Stimulated activated CD8-positive, alpha-beta memory T cell treated with anti-CD3 and anti-CD28 coated beads, Interleukin-4, amount 100 ng/mL, for 4 hours (primary cell): ENCODE measurements around the gene MCM8.
"Not testable (repeated sequence)": the region's sequence is repeated elsewhere in the genome, so short reads cannot be mapped to it uniquely, and the experiment has no call there.

ENCODE experiments used
- DNase-seq, 2 donors: peaks; one replicate each; pipeline ENCODE4 v3.0.0-alpha.2; 2020; ENCODE audit warnings: low read depth in 2 of 2, low spot score in 1 of 2

The MCM8 gene

DNA sequence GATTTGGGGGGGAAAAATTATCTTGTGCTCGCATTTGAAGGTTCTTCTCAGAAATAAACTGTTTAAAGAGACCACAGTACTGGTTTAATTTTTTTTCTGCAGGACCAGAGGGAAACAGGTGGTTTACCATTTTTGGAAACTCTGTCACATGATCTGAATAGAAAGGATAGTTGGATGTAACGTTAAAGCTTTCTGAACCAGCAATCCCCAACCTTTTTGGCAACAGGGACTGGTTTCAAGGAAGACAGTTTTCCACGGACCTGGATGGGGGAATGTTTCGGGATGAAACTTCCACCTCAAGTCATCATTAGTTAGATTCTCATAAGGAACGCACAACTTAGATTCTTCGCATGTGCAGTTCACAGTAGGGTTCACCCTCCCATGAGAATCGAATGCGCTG lies 50.4 kb downstream of the MCM8 start:
- DNase-seq: no peak

DNA sequence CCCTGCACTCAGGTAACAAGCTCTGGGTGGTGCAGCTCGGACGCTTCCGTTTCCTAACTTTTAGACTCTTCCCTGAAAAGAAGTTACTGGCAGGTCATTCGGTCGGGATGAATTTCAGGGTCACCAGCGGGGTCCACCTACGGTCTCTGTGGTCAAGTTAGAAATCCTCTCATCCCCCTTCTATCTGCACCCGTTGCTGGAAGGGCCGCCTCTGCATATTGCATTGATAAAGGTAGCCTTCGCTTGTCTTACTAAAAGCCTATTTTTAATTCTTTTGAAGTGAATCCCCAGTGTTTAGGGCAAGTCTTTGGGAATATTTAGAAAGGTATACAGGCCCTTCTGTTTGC lies 56.1 kb downstream of the MCM8 start:
- no peak for DNase-seq

DNA sequence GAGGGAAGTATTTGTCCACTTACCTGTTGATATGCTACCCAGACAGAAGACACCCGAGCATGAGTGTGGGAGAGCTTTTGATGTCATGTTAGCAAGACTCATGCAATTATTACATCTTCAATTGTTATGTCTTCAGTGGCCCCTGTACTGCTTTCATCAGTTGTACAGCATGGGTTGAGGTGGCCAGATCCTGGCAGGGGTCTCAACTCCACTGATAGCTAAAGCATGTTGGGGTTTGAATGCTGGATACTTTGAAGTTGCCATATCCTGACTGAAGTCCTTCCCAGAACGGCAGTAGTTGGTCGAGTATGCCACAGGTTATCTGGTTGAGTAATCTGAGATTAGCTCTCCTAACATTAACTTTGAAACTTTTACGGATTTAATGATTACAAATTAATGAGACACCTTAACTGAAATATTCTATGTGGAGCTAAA lies 56.7 kb downstream of the MCM8 start:
- DNase-seq: no peak

DNA sequence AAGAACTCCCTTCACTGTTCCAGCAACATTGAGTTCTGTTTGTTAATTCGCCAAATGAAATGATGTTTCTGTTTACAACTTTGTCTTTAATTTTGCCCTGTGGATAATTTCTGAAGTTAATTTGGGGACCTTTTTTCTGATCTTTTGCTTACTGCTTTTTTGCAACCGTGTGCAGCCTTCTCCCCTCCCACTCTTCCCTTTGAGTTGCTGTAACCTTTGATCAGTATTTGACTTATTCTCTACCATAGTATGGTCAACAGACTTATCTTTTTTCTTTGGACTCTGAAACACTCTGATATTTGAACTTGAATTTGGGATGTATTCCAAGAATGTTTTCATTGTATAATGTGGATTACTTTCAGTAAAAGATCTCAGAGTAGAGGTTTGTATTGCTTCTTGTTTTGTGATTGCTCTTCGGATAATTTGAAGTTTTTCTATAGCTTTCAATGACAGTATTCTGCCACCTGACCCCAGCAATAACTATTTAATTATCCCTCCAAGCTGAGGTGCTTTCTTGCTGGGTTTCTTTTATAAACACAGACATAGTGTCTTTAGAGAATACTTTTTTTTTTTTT lies 57.2 kb downstream of the MCM8 start:
- no peak for DNase-seq

DNA sequence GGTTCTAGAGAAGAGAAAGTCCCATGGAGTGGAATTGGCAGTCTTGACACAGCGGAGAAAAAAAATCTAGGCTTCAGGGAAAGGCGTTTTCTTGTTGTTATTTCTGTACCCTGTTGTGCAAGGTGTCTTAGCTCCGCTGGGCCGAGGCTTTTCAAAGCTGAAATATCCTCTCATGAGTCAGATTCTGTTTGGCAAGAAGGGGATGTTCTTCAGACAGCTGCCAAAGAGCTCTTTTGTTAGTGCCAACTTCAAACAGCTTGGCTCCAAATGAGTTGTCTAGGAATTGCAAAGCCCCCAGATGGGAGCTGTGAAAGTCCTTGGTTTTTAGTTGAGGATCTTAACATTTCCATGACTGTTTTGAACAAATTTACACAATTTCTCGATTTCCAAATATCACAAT lies 57.8 kb downstream of the MCM8 start:
- no peak for DNase-seq

DNA sequence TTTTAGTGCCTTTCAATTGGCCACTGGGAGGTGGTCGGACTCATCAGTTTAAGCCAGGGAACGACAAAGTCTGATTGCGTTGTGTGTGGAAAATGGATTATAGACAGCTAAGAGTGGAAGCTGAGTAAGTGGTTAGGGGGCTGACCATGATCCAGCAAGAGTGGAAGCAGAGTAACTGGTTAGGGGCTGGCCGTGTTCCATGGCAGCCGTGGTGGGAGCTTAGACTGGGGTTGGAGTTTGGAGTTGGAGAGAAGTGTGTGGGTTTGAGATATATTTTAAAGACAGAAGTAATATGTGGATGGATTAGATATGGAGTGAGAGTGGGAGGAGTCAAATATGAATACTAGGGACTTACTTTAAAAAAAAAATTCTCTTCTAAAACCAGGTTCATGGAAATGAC lies 61.7 kb downstream of the MCM8 start:
- no peak for DNase-seq

DNA sequence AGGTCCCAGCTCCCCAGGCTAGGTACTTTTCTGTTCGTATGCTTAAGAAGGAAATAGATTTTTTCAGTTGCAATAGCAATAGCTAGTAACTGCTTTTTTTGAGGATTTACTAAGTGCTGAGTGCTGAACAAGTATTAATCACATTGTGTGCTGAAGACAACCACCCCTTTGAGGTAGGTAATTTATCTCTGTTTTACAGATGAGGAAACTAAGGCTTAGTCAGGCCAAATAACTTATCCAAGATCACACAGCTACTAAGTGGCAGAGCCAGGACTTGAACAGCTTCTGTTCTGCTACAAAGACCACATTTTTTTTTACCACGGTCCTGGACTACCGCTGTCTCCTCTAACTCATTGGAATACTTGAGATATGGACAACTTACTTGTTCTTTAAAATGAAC lies 63.6 kb downstream of the MCM8 start:
- DNase-seq: no peak

DNA sequence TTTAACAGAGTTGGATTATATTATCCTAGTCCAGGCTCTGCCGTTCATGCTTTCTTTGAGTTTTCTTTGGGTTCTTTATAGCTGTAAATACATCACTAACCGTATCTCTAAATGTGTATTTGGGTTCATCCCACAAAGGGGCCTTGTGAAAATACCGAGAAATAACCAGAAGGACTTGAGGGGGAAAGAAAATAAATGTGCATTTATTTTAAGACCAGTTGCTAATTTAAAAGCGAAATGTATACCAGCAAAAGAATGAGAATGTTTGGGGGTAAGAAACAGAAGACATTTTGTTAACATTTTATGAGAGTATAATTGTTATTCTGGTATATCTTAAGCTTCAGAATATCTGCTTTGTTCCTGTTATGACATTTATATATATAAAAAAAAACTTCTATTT lies 64.5 kb downstream of the MCM8 start:
- no peak for DNase-seq

DNA sequence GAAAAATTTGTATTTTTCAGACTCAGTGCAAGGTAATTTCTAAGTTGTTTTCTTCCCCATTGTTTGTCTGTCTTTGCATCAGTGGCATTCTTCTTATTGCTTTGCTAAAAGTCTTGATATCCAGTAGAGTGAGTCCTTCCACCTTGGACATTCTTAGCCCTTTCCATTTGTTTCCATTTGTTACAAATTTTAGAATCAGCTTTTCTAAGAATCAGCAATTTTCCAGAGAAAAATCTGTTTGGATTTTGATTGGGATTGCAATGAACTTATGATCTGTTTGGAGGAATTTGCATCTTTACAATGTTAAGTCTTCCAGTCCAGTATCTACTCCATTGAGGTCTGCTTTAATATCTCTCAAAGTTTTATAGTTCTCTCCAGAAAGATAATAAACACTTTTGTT lies 67.0 kb downstream of the MCM8 start:
- no peak for DNase-seq

DNA sequence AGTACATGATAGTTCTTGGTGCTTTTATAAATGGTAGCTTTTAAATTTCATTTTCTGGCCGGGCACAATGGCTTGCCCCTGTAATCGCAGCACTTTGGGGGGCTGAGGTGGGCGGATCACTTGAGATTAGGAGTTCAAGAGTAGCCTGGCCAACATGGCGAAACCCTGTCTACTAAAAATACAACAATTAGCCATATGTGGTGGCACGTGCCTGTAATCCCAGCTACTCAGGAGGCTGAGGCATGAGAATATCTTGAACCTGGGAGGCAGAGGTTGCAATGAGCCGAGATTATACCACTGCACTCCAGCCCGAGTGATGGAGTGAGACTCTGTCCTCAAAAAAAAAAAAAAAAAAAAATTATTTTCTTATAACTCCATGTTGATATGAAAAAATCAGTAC lies 67.4 kb downstream of the MCM8 start:
- no peak for DNase-seq

DNA sequence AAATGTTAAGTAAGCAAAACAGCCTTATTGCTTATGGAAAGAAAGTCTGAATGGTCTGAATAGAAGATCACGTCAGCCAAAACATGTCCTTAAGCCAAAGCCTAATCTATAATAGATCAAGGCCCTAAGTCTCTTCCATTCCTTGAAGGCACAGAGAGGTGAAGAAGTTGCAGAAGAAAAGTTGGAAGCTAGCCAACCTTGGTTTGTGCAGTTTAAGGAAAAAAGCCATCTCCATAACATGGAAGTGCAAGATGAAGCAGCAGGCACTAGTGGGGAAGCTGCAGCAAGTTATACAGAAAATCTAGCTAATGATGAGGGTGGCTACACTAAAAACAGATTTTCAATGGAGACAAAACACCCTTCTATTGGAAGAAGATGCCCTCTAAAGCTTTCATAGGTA lies 74.3 kb downstream of the MCM8 start:
- no peak for DNase-seq

DNA sequence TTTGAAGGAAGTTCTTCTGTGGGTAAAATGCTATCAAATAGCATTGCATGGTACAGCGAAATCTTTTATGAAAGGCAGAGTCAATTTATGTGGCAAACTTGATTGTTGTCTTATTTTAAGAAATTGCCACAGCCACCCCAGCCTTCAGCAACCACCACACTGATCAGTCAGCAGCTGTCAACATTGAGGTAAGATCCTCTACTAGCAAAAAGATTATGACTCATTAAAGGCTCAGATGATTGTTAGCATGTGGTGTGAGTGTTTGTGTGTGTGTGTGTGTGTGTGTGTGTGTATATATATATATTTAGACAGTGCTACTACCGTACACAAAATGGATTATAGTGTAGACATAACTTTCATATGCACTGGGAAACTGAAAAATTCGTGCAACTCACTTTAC lies 75.6 kb downstream of the MCM8 start:
- no peak for DNase-seq

DNA sequence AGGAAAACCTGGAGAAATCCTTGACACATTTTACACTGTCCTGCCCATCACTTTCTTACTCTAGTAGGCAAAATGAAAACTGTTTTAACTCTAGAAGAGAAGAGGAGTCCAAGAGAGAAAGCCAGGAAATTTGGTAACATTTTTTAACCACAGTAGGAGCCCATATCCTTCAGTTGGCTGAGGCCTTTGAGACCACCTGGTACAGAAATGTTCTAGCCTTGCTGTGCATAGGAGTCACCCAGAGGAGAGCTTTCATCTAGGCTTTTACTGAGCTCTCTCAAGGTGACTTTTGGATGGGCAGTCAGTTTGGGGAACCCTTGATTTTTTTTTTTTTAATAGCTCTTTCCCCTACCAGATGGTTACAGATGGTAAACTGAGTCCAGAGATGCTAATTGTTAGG lies 78.4 kb downstream of the MCM8 start:
- DNase-seq: no peak

DNA sequence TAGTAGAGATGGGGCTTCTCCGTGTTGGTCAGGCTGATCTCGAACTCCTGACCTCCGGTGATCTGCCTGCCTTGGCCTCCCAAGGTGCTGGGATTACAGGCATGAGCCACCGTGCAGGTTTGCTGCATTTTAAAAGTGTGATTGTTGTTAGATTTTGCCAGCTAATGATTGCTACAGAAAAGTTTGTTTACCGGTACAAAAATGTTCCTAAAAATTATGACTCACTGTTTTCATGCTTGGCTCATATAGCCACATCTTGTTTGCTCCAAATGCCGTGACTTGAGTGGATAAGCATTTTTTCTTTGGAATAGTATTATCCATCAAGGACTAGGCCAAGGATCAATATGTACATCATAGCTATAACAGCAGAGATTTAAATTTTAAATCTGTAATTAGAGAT lies 79.1 kb downstream of the MCM8 start:
- no peak for DNase-seq

DNA sequence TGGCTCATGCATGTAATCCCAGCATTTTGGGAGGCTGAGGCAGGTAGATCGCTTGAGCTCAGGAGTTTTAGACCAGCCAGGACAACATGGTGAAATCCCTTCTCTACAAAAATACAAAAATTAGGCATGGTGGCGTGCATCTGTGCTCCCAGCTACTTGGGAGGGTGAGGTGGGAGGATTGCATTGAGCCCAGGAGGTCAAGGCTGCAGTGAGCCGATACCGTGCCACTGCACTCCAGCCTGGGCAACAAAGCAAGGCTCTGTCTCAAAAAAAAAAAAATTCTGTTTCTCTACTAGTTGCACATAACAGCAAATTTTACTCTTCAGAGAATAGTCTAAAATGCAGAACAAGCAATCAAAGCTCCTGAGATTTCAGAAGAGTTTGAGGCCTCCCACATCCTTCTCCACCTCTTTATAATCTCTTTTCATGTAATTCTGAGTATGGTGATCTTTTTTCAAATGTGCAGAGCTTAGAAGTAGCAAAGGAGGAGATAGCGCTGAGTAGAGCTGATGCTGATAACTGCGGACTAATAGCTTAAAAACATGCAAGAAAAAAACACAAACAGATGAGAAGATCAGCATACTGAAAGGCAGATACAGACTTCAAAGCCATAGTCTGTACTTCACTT lies 80.1 kb downstream of the MCM8 start:
- DNase-seq: no peak

DNA sequence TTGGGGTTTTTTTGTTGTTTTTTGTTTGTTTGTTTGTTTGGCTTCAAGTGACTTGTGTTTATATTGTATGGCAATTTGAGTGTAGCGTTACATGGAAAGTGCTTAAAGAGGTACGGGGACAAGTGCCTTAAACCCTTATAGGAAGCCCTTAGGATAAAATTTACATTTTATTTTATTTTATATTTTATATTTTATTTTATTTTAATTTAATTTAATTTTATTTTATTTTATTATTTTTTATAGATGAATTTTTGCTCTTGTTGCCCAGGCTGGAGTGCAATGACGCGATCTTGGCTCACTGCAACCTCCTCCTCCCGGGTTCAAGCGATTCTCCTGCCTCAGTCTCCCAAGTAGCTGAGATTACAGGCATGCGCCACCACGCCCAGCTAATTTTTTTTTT lies 82.5 kb downstream of the MCM8 start:
- not testable (repeated sequence) for DNase-seq

DNA sequence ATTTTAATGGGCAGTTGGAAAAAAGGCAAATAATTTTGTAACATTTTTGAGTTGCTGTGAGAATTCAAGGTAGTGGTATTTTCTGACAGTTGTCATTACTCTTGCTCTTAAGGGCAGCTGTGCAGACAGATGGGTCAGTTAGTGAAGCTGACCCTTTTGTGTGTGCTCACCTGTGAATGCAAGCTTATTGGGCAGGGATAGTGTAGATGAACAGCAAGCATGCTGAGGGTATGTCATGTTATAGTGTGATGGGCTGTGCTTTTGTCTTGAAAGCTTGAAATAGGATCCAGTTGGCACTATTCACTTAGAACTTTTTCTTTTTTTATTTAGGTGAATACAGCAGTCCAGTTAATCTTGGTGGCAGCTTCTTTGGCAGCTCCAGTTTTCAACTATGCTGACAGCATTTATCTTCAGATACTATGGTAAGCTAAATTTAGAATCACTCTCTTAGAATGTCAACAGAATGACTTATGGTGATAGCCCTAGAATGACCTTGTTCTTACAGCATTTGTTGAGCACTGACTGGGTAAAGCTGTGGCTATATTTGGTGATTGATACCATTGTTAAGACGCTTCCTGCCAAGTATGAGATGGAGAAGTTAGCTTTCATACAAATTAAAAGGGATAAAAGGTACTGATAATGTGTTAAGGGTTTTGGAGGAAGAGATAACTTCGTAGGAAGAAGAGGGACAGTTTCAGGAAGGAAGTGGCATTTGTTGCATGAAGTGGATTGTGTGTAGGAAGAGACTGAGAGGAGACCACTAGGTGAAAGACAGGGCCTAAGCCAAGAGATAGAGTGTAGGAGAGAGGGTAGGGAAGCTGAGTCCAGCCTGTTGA lies 83.9 kb downstream of the MCM8 start:
- DNase-seq: no peak

DNA sequence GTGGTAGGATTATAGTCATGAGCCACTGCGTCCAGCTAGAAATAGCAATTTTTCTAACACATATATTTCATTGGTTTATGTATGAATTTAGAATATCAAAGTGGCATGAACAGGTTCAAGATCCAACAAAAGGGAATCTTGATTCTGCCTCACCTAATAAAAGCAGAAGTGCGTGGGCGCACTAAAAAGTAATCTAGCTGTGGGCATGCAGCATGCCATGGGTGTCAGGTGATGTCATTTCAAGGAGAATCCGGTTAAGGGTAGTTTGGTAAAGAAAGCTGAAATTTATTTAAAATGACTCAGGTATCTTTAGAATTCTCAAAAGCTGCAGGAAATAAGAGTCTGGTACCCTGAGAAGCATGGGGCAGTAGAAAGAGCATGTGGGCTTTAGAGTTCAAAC lies 85.8 kb downstream of the MCM8 start:
- no peak for DNase-seq

DNA sequence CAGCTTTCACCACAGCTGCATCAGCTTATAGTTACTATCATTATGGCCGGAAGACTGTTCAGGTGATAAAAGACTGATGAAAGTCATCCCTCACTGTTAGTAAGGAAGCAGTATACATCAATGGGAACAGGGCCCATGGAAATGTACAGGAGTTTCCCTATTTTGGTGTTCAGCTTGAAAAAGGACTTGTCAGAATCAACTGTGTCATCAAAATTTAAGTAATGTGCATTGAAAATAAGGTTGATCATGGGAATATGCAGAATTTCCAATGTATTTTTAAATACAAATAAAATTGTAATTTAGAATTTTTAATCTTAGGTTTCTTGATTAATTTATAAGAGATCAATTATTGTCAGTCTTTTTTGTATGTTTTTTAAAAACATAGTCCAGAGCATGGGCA lies 86.6 kb downstream of the MCM8 start:
- no peak for DNase-seq

DNA sequence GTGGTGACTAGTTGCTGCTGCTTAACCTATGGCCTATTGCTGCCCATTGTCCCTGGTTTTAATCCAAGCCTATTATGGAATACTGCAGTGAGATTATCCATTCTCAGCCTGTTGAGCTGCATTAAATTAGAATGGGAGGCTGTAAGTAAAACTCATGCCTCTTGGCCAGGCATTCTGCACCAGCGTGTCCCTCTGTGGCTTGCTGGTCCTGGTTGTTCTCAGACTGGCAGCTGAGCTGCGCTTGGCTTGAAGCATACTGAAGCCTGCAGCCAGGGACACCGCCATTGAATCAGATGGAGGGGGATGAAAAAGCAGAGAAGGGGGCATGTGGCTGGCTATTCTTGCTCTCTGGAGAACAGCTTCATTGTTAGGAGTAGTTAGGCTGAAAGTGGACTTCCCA lies 87.8 kb downstream of the MCM8 start:
- DNase-seq: no peak

DNA sequence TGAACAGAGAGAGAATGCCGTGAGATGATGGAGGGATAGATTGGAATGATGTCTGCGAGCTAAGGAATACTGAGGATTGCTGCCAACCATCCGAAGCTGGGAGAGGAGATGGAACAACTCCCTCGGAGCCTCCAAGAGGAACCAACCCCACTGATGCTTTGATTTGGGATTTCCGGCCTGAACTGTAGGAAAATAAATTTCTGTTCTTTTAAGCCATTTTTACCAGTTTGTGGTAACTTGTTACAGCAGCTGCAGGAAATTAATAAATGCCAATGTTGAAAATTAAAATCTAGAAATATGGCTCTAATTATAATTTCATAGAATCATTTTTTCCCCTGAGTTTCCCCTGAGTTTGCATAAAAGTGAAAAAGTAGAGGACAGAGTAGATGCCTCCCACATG lies 89.3 kb downstream of the MCM8 start:
- DNase-seq: no peak

DNA sequence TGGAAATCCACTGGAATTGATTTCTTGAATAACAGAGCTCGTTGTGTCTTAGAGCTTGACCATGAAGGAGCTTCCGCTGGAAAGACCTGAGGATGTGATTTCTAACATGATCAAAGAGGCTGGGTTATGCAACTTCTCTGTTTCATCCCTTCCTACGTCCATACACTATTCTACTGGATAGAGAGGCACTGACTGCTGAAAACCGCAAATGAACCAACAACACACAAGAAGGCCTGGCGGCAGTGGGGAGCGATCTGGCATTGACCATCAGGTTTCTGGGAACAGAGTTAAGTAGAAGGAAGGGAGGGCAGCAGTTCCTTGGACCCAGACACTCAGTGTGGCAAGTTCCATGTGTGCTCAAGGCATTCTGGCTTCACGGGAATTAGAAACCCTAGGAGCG lies 90.1 kb downstream of the MCM8 start:
- no peak for DNase-seq
